Measurements from ENCODE around the gene PPP1CA.

GRCh38 chr11:67407688-67408163 lies 6.1 kb upstream of the PPP1CA start:
- TF ChIP-seq CTCF (IDR thresholded peaks at IDR 0.05; ENCODE audit: borderline replicate concordance, extremely low read depth, low read length, poor library complexity, severe bottlenecking) (no peak), EZH2 (IDR thresholded peaks at IDR 0.05; ENCODE audit: borderline replicate concordance, low read depth, low read length, severe bottlenecking) (no peak)
